ENCODE results near the gene KCNJ2.

The KCNJ2 gene

GRCh38 chr17:70195091-70195490 is 25.8 kb downstream of the KCNJ2 start:
- no peaks in the 10 kb centered on the region for H3K36me3 Mint-ChIP-seq (ENCODE audit: low read depth)
- H3K27me3 Mint-ChIP-seq (ENCODE audit: low read depth) = no peaks in the 10 kb centered on the region
- no peak overlapping the region for H3K27ac Mint-ChIP-seq
- H3K4me3 Mint-ChIP-seq = no peak overlapping the region
- no peaks in the 10 kb centered on the region for H3K4me1 Mint-ChIP-seq
- no peak for TF ChIP-seq CTCF (IDR thresholded peaks at IDR 0.05; ENCODE audit: unreplicated experiment in 3 of 3)
- H3K9me3 Mint-ChIP-seq = no peaks in the 10 kb centered on the region

- Mint-ChIP-seq H3K4me1 (peaks cover 5% of the 10 kb centered on the region), H3K4me3 (no peak overlapping the region), H3K36me3 (ENCODE audit: low read depth) (no peaks in the 10 kb centered on the region), H3K9me3 (no peaks in the 10 kb centered on the region), H3K27me3 (ENCODE audit: low read depth) (peaks cover 3% of the 10 kb centered on the region), H3K27ac (no peak overlapping the region)
- no peak for TF ChIP-seq CTCF (IDR thresholded peaks at IDR 0.05; ENCODE audit: unreplicated experiment in 3 of 3)
Measured at GRCh38 chr17:70201872-70202419, 32.6 kb downstream of the KCNJ2 start.

- Mint-ChIP-seq H3K4me1 (peaks cover 8% of the 10 kb centered on the region), H3K9me3 (no peaks in the 10 kb centered on the region), H3K27ac (no peak overlapping the region), H3K36me3 (ENCODE audit: low read depth) (no peaks in the 10 kb centered on the region), H3K27me3 (ENCODE audit: low read depth) (peaks cover 3% of the 10 kb centered on the region), H3K4me3 (no peak overlapping the region)
- no peak for TF ChIP-seq CTCF (IDR thresholded peaks at IDR 0.05; ENCODE audit: unreplicated experiment in 3 of 3)
Measured at GRCh38 chr17:70202840-70203239, 33.5 kb downstream of the KCNJ2 start.

- Mint-ChIP-seq H3K27me3 (ENCODE audit: low read depth) (peaks cover 3% of the 10 kb centered on the region), H3K36me3 (ENCODE audit: low read depth) (no peaks in the 10 kb centered on the region), H3K4me1 (peaks cover 14% of the 10 kb centered on the region), H3K27ac (no peak overlapping the region), H3K9me3 (no peaks in the 10 kb centered on the region), H3K4me3 (no peak overlapping the region)
- TF ChIP-seq CTCF (IDR thresholded peaks at IDR 0.05; ENCODE audit: unreplicated experiment in 3 of 3) = no peak
Measured at GRCh38 chr17:70204431-70204830, 35.1 kb downstream of the KCNJ2 start.

GRCh38 chr17:70205401-70205800 is 36.1 kb downstream of the KCNJ2 start:
- TF ChIP-seq CTCF (IDR thresholded peaks at IDR 0.05; ENCODE audit: unreplicated experiment in 3 of 3) = no peak
- H3K27me3 Mint-ChIP-seq (ENCODE audit: low read depth) = peaks cover 3% of the 10 kb centered on the region
- no peak overlapping the region for H3K4me3 Mint-ChIP-seq
- peaks cover 14% of the 10 kb centered on the region for H3K4me1 Mint-ChIP-seq
- H3K9me3 Mint-ChIP-seq = no peaks in the 10 kb centered on the region
- H3K27ac Mint-ChIP-seq = no peak overlapping the region
- H3K36me3 Mint-ChIP-seq (ENCODE audit: low read depth) = no peaks in the 10 kb centered on the region

- Mint-ChIP-seq H3K36me3 (ENCODE audit: low read depth) (no peaks in the 10 kb centered on the region), H3K9me3 (no peaks in the 10 kb centered on the region), H3K4me1 (peaks cover 14% of the 10 kb centered on the region), H3K27me3 (ENCODE audit: low read depth) (peaks cover 3% of the 10 kb centered on the region), H3K4me3 (no peak overlapping the region), H3K27ac (peak overlapping the region in 1 of 3 experiments; percentile 26)
- TF ChIP-seq CTCF (IDR thresholded peaks at IDR 0.05; ENCODE audit: unreplicated experiment in 3 of 3) = no peak
Measured at GRCh38 chr17:70206361-70207010, 37.2 kb downstream of the KCNJ2 start.
